ENCODE results near the gene PCLO. TPM values are rescaled to one million over a fixed set of nuclear protein-coding genes. Genes with fewer than 3 reads are reported as not detected.

PCLO gene
- total and polyA plus RNA-seq, 2 of the 4 experiments (the other 2 are of a cell fraction): under 0.01 to 0.05 TPM

- intact Hi-C loops (cut with micrococcal nuclease): no loop called here
- ChIA-PET POLR2A (ENCODE audit: unreplicated experiment) (no interaction called here), CTCF (interaction anchor here (0.6 kb wide), 1 partner anchor 475 kb away, joined by 3 read pairs; no protein-coding TSS in a partner anchor)
- Histone ChIP-seq H3K9me3 (ENCODE audit: control insufficient read depth, insufficient read depth, low read length) (no peaks in the 10 kb centered on the region), H2AK9ac (replicated peaks; ENCODE audit: low read depth, low read length, poor library complexity) (no peak overlapping the region), H3K36me3 (ENCODE audit: control insufficient read depth, insufficient read depth, low read length) (no peaks in the 10 kb centered on the region), H3K18ac (ENCODE audit: low read depth, low read length) (no peak overlapping the region), H2BK15ac (ENCODE audit: low read depth, low read length) (no peak overlapping the region), H2BK120ac (ENCODE audit: low read depth, low read length) (no peak overlapping the region), H3K9me1 (ENCODE audit: insufficient read depth, low read length) (no peaks in the 10 kb centered on the region), H4K5ac (ENCODE audit: low read depth, low read length) (no peak overlapping the region), H3K23ac (ENCODE audit: low read depth, low read length) (no peak overlapping the region), H3K4me2 (ENCODE audit: low read depth, low read length) (no peak overlapping the region), H3K4me3 (ENCODE audit: insufficient read depth, low read depth, low read length) (no peak overlapping the region), H2AK5ac (ENCODE audit: low read depth, low read length) (no peak overlapping the region), H3K27ac (ENCODE audit: insufficient read depth, low read length) (no peak overlapping the region), H3K4me1 (ENCODE audit: control insufficient read depth, insufficient read depth, low read length) (no peaks in the 10 kb centered on the region), H4K91ac (ENCODE audit: insufficient read depth, low read depth, low read length) (no peak overlapping the region), H2BK5ac (ENCODE audit: low read depth, low read length, poor library complexity, severe bottlenecking) (no peak overlapping the region), H3K56ac (ENCODE audit: extremely low read depth, insufficient read depth, low read length) (no peak overlapping the region), H3K9ac (ENCODE audit: low read depth, low read length) (no peak overlapping the region), H2AFZ (replicated peaks; ENCODE audit: low read length, poor library complexity) (no peak overlapping the region), H3K14ac (replicated peaks; ENCODE audit: low read depth, low read length) (no peak overlapping the region), H4K20me1 (ENCODE audit: insufficient read depth, low read length) (no peaks in the 10 kb centered on the region), H4K8ac (ENCODE audit: low read depth in 2 of 2, low read length in 2 of 2) (no peak overlapping the region), H3K4ac (ENCODE audit: low read depth, low read length) (no peak overlapping the region), H2BK20ac (ENCODE audit: low read depth, low read length) (no peak overlapping the region), H3K27me3 (ENCODE audit: control insufficient read depth, insufficient read depth, low read length) (no peaks in the 10 kb centered on the region), H3K79me1 (ENCODE audit: low read depth in 1 of 2, low read length in 2 of 2) (no peaks in the 10 kb centered on the region)
- no peak for TF ChIP-seq FOS (IDR thresholded peaks at IDR 0.05; ENCODE audit: low read depth, low read length)
- no peak for TF ChIP-seq CHD1 (IDR thresholded peaks at IDR 0.05; ENCODE audit: low read depth, low read length)
- no peak for TF ChIP-seq USF2 (IDR thresholded peaks at IDR 0.05; ENCODE audit: low read depth, low read length)
- TF ChIP-seq CEBPB (IDR thresholded peaks at IDR 0.05; ENCODE audit: low read depth, low read length): no peak
- no peak for TF ChIP-seq BHLHE40 (IDR thresholded peaks at IDR 0.05; ENCODE audit: low read depth, low read length)
- no peak for TF ChIP-seq ELK1 (IDR thresholded peaks at IDR 0.05; ENCODE audit: borderline replicate concordance, low read depth, low read length)
- TF ChIP-seq RFX5 (IDR thresholded peaks at IDR 0.05; ENCODE audit: low read depth, low read length): no peak
- TF ChIP-seq CTCF (conservative IDR thresholded peaks at IDR 0.05; ENCODE audit: low read depth, low read length): no peak
- TF ChIP-seq RAD21 (IDR thresholded peaks at IDR 0.05; ENCODE audit: low read length): no peak
- no peak for TF ChIP-seq POLR2A (IDR thresholded peaks at IDR 0.05; ENCODE audit: low read depth, low read length)
- TF ChIP-seq MAZ (IDR thresholded peaks at IDR 0.05; ENCODE audit: borderline replicate concordance, low read depth, low read length): no peak
- TF ChIP-seq SMC3 (IDR thresholded peaks at IDR 0.05; ENCODE audit: low read depth, low read length): no peak
- no peak for TF ChIP-seq MAFK (IDR thresholded peaks at IDR 0.05; ENCODE audit: low read depth, low read length)
- BruUV-seq (replicated peaks): no TSS peak
- ATAC-seq (ENCODE audit: low read depth) (no peak), DNase-seq (no peak)
- in situ Hi-C loops (cut with MboI; ENCODE audit: low sequenced_read_pairs): no loop called here
- WGBS, 2 experiments (ENCODE audit: extremely low coverage in 2 of 2, insufficient read length in 1 of 2): 43% methylated on average over 3 of the region's 4 CpGs; no CpG with 5 or more reads in 1 of the 2 experiments
- dilution Hi-C loops (cut with HindIII; ENCODE audit: low sequenced_read_pairs, unreplicated experiment): no loop called here
These were observed 212.2 kb downstream of the PCLO start for GRCh38 chr7:82950436-82950835.
